8988T (cell line): ENCODE data around the gene SRP68.

Experiments
- DNase-seq: peaks from one replicate; pipeline ENCODE4 v3.0.0; 2011

SRP68 gene

DNA sequence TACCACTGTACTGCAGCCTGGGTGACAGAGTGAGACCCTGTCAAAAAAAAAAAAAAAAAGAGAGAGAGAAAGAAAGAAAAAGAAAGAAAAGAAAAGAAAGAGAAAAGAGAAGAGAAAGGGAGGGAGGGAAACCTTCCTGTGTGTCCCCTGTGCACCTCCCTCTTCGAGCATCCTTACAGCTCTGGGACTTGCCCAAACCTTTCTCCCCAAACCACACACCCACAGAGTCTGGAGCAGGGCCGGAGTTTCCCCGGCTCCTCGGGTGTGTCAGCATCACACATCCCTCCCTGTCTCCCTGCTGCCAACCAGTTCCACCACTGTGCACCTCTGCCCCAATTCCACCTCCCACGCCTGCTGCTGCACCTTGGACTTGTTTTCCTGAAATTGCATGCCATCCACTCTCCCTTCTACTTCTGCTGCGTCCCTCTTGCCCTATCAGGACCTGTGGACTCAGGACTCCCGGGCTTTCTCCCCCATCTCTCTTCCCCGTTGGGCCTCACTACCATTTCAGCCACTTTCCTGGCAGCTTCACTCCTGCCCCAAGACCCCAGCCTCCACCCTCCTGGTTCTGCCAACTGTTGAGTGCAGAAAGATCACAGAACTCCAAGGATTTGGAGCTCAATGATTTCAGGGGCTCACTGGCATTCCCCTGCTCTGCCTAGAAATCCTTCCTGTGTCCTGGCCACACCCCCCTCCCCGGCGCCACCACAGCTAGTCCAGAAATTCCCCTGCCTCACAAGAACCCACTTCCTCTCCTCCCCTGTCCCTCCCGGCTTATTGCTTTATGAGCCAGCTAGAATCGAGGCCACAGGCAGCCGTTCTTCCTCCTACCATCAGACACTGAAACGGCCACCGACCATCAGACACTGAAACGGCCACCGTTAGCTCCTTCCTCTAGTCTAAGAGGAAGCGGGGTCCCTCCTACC is 75.4 kb downstream of the SRP68 start:
- DNase-seq = no peak

DNA sequence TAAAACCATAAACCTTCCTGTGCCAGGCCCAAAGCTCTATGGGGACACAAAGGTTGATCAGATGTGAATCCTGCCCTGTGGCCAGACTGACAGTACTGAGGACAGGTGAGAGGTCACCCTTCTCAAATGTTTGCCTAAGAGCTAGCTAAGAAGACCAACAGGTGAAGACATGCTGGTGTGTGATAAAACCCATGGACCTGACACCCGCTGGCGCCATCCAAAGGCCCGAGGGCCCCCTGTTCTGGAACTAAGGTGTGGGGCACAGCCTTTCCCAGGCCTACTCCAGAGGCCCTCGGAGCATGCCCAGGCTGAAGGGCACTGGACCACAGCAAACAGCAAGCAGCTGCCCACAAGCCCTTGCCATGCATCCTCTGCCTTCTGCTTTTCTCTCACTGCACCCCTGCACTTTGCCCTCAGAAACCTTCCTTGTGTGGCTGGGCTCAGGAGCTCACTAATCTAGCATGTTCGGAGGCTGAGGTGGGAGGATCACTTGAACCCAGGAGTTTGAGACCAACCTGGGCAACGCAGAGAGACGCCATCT is 76.9 kb downstream of the SRP68 start:
- no peak for DNase-seq

DNA sequence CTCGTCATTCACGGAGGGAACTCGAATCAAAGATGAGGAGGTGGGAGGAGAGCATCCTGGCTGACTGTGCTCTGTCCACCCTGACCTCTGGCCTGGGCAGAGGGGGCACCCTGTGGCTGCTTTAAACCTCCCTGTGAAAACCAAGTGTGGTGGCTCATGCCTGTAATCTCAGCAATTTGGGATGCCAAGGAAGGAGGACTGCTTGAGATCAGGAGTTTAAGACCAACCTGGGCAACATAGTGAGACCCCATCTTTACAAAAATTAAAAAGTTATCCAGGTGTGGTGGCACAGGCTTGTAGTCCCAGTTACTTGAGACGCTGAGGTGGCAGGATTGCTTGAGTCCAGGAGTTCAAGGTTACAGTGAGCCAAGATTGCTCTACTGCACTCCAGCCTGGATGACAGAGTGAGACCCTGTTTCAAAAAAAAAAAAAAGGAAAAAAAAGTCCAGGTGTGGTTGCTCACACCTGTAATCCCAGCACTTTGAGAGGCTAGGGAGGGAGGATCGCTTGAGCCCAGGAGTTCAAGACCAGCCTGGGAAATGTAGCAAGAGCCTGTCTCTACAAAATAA is 77.4 kb downstream of the SRP68 start:
- no peak for DNase-seq

DNA sequence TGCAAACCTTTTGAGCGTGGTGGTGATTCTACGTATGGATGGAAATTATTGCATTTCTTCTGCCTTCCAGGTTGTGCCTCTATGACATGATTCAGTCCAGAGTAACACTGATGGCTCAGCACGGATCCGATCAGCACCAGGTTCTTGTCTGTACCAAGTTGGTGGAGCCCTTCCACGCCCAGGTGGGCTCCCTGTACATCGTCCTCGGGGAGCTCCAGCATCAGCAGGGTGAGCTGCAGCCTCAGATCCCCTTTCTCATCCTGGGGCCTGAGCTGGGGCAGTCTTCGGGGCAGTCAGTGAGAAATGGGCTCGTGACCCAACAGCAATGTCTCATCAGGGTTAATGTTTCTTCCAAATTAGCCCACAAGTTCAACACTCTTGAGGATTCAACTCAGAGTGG is 80.9 kb downstream of the SRP68 start:
- no peak for DNase-seq
